ES-I3 (cell line): Measurements from ENCODE around the gene EBF4.
"Not testable (repeated sequence)": the region's sequence is repeated elsewhere in the genome, so short reads cannot be mapped to it uniquely, and the experiment has no call there.

ENCODE experiments used
- H3K36me3 ChIP-seq: 2 replicates; pipeline ENCODE4 v1.6.1; 2013; ENCODE audit warnings: mild to moderate bottlenecking, low read length, control low read depth, moderate library complexity; ENCODE audit not compliant: insufficient read depth
- H3K4me1 ChIP-seq: 2 replicates; pipeline ENCODE4 v1.6.1; 2013; ENCODE audit warnings: mild to moderate bottlenecking, control low read depth, low read length; ENCODE audit not compliant: insufficient read depth
- H3K9ac ChIP-seq: 2 replicates; pipeline ENCODE4 v1.6.1; 2013; ENCODE audit warnings: low read depth, mild to moderate bottlenecking, low read length, moderate library complexity
- H3K9me3 ChIP-seq: 2 replicates; pipeline ENCODE4 v1.6.1; 2013; ENCODE audit warnings: mild to moderate bottlenecking, low read length, moderate library complexity; ENCODE audit not compliant: control insufficient read depth, insufficient read depth

The EBF4 gene

GRCh38 chr20:2800521-2801285, 108.1 kb downstream of the EBF4 start, which contains the start of gene CPXM1:
Gene CPXM1 (minus strand): TSS chr20:2800627. CDS start chr20:2800572, 55 bp downstream.
- H3K36me3 ChIP-seq = no peaks in the 10 kb centered on the region
- H3K9ac ChIP-seq = peak within 1 kb of the TSS; percentile 70
- no peaks in the 10 kb centered on the region for H3K9me3 ChIP-seq
- H3K4me1 ChIP-seq = no peaks in the 10 kb centered on the region; the same call in 1 of the 2 replicates

GRCh38 chr20:2801286-2801728, 108.7 kb downstream of the EBF4 start:
- H3K36me3 ChIP-seq = no peaks in the 10 kb centered on the region
- peak overlapping the region; percentile 70; the same call in 1 of the 2 replicates for H3K9ac ChIP-seq
- peaks cover 6% of the 10 kb centered on the region; the same call in 1 of the 2 replicates for H3K4me1 ChIP-seq
- H3K9me3 ChIP-seq = no peaks in the 10 kb centered on the region

- H3K9me3 ChIP-seq = no peaks in the 10 kb centered on the region
- H3K4me1 ChIP-seq = peaks cover 7% of the 10 kb centered on the region; the same call in 1 of the 2 replicates
- no peak overlapping the region for H3K9ac ChIP-seq
- H3K36me3 ChIP-seq = no peaks in the 10 kb centered on the region
Observed at GRCh38 chr20:2804041-2804828, 111.7 kb downstream of the EBF4 start.

GRCh38 chr20:2804852-2805688, 112.5 kb downstream of the EBF4 start:
- Histone ChIP-seq H3K9ac (peak overlapping the region; percentile 38; the same call in 1 of the 2 replicates), H3K36me3 (no peaks in the 10 kb centered on the region), H3K4me1 (0 out of 2 replicates have a peak, but pooled peaks cover 7% of the 10 kb centered on the region), H3K9me3 (no peaks in the 10 kb centered on the region)

GRCh38 chr20:2805689-2806350, 113.2 kb downstream of the EBF4 start:
- H3K4me1 ChIP-seq = 0 out of 2 replicates have a peak, but pooled peaks cover 7% of the 10 kb centered on the region
- no peaks in the 10 kb centered on the region for H3K9me3 ChIP-seq
- H3K9ac ChIP-seq = peak overlapping the region; percentile 38; the same call in 1 of the 2 replicates
- no peaks in the 10 kb centered on the region for H3K36me3 ChIP-seq

- Histone ChIP-seq H3K36me3 (no peaks in the 10 kb centered on the region), H3K9me3 (no peaks in the 10 kb centered on the region), H3K9ac (no peak overlapping the region), H3K4me1 (0 out of 2 replicates have a peak, but pooled peaks cover 7% of the 10 kb centered on the region)
Observed at GRCh38 chr20:2806351-2806701, 113.7 kb downstream of the EBF4 start.

GRCh38 chr20:2807019-2807418, 114.4 kb downstream of the EBF4 start:
- no peak overlapping the region for H3K9ac ChIP-seq
- no peaks in the 10 kb centered on the region for H3K9me3 ChIP-seq
- 0 out of 2 replicates have a peak, but pooled peaks cover 7% of the 10 kb centered on the region for H3K4me1 ChIP-seq
- H3K36me3 ChIP-seq = no peaks in the 10 kb centered on the region

- H3K36me3 ChIP-seq, H3K9me3 ChIP-seq, H3K4me1 ChIP-seq, H3K9ac ChIP-seq: not testable (repeated sequence)
Observed at GRCh38 chr20:2807929-2808328, 115.3 kb downstream of the EBF4 start.

GRCh38 chr20:2809690-2810089, 117.1 kb downstream of the EBF4 start:
- H3K4me1 ChIP-seq = 0 out of 2 replicates have a peak, but pooled peaks cover 7% of the 10 kb centered on the region
- no peak overlapping the region for H3K9ac ChIP-seq
- H3K36me3 ChIP-seq = no peaks in the 10 kb centered on the region
- H3K9me3 ChIP-seq = no peaks in the 10 kb centered on the region
